Measurements from ENCODE around the gene SUN5. TPM values are rescaled to one million over a fixed set of nuclear protein-coding genes. Genes with fewer than 3 reads are reported as not detected.

The SUN5 gene
- total and polyA plus RNA-seq, 4 donors: not detected

DNA sequence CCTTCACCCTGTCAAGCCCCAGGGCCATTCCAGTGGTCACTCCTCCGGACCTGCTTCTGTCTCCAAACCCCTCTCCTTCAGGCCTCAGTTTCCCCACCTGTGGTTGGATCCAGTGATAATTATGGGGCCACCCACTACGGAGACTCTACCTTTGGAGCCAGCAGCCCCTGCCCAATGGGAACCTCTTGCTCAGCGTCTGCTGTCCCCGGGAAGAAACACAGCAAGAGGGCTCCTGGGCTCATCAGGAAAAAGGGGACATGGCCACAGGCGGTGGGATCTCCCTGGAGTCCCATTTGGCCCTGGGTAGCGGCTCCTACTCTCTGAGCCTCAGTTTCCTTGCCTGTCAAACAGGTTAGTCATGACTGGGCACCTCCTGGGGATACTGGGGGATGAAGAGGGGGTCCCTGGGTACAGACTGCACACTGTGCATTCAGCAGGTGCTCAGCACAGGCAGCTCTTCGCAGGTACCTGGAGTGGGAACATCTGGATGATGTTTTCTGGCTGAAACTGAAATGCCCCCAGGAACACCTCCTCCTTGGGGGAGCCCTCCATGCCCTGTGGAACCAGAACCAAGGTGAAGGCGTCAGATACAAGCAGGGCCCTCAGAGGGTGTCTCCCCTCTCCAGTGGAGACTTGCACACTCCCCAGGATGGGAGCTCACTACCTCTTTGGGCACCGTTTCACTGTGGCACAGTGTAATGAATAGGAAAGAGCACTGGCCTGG, 19.4 kb downstream of the SUN5 start:
- no peak for DNase-seq (ENCODE audit: low spot score)
- no peaks in the 10 kb centered on the region for H3K27me3 ChIP-seq (ENCODE audit: control insufficient read depth in 4 of 4, insufficient read depth in 4 of 4, low read length in 3 of 4)

DNA sequence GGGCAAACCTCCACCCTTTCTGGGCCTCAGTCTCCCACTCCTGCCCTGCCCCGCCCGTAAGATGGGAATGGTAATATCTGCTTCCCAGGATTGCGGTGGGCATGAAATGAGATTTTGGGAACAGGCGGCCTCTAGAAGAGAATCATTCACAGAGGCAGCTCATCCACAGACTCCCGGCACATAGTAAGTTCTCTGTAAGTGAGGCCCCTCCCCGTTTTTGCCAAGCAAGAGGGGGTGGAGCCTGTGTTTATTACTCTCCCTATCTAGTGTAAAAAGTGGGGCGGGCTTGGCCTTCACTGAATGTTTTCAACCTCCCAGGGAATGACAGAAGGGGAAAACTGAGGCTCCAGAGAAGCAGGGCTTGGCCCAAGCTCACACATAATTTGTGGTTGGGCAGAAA, 20.0 kb downstream of the SUN5 start:
- H3K4me3 ChIP-seq (ENCODE audit: low read depth in 1 of 3, low read length in 3 of 3): no peak overlapping the region
- H3K4me1 ChIP-seq (ENCODE audit: control insufficient read depth in 4 of 4, insufficient read depth in 4 of 4, low read length in 3 of 4): no peaks in the 10 kb centered on the region
- no peak for DNase-seq (ENCODE audit: low spot score)
- H3K9ac ChIP-seq (ENCODE audit: low read depth in 1 of 2, low read length in 2 of 2): no peak overlapping the region
- H3K27ac ChIP-seq (ENCODE audit: low read depth in 1 of 2, low read length in 2 of 2): no peak overlapping the region
- no peaks in the 10 kb centered on the region for H3K36me3 ChIP-seq (ENCODE audit: control insufficient read depth in 4 of 4, insufficient read depth in 3 of 4, low read depth in 1 of 4, low read length in 3 of 4)
- WGBS: 75% methylated on average over 7 of the region's 7 CpGs
- H3K9me3 ChIP-seq (ENCODE audit: control insufficient read depth in 4 of 4, low read length in 3 of 4): no peaks in the 10 kb centered on the region
- TF ChIP-seq SP1 (IDR thresholded peaks at IDR 0.05): no peak
- TF ChIP-seq TAF1 (conservative IDR thresholded peaks at IDR 0.05): no peak
- TF ChIP-seq, protein P1, sequence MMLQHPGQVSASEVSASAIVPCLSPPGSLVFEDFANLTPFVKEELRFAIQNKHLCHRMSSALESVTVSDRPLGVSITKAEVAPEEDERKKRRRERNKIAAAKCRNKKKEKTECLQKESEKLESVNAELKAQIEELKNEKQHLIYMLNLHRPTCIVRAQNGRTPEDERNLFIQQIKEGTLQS (IDR thresholded peaks at IDR 0.05): no peak
- no peak for TF ChIP-seq JUND (IDR thresholded peaks at IDR 0.05)
- TF ChIP-seq, protein P2, sequence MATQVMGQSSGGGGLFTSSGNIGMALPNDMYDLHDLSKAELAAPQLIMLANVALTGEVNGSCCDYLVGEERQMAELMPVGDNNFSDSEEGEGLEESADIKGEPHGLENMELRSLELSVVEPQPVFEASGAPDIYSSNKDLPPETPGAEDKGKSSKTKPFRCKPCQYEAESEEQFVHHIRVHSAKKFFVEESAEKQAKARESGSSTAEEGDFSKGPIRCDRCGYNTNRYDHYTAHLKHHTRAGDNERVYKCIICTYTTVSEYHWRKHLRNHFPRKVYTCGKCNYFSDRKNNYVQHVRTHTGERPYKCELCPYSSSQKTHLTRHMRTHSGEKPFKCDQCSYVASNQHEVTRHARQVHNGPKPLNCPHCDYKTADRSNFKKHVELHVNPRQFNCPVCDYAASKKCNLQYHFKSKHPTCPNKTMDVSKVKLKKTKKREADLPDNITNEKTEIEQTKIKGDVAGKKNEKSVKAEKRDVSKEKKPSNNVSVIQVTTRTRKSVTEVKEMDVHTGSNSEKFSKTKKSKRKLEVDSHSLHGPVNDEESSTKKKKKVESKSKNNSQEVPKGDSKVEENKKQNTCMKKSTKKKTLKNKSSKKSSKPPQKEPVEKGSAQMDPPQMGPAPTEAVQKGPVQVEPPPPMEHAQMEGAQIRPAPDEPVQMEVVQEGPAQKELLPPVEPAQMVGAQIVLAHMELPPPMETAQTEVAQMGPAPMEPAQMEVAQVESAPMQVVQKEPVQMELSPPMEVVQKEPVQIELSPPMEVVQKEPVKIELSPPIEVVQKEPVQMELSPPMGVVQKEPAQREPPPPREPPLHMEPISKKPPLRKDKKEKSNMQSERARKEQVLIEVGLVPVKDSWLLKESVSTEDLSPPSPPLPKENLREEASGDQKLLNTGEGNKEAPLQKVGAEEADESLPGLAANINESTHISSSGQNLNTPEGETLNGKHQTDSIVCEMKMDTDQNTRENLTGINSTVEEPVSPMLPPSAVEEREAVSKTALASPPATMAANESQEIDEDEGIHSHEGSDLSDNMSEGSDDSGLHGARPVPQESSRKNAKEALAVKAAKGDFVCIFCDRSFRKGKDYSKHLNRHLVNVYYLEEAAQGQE (IDR thresholded peaks at IDR 0.05): no peak
- no peak for TF ChIP-seq RAD21 (IDR thresholded peaks at IDR 0.05)
- TF ChIP-seq, protein P3, sequence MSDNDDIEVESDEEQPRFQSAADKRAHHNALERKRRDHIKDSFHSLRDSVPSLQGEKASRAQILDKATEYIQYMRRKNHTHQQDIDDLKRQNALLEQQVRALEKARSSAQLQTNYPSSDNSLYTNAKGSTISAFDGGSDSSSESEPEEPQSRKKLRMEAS (IDR thresholded peaks at IDR 0.05): no peak
- TF ChIP-seq, protein P4, sequence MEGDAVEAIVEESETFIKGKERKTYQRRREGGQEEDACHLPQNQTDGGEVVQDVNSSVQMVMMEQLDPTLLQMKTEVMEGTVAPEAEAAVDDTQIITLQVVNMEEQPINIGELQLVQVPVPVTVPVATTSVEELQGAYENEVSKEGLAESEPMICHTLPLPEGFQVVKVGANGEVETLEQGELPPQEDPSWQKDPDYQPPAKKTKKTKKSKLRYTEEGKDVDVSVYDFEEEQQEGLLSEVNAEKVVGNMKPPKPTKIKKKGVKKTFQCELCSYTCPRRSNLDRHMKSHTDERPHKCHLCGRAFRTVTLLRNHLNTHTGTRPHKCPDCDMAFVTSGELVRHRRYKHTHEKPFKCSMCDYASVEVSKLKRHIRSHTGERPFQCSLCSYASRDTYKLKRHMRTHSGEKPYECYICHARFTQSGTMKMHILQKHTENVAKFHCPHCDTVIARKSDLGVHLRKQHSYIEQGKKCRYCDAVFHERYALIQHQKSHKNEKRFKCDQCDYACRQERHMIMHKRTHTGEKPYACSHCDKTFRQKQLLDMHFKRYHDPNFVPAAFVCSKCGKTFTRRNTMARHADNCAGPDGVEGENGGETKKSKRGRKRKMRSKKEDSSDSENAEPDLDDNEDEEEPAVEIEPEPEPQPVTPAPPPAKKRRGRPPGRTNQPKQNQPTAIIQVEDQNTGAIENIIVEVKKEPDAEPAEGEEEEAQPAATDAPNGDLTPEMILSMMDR (IDR thresholded peaks at IDR 0.05; ENCODE audit: low read depth, low read length, missing input control): no peak
- H3K27me3 ChIP-seq (ENCODE audit: control insufficient read depth in 4 of 4, insufficient read depth in 4 of 4, low read length in 3 of 4): no peaks in the 10 kb centered on the region

More for the DNA sequence above, 19.4 kb downstream of the SUN5 start:
- Histone ChIP-seq H3K4me1 (ENCODE audit: control insufficient read depth in 4 of 4, insufficient read depth in 4 of 4, low read length in 3 of 4) (no peaks in the 10 kb centered on the region), H3K9me3 (ENCODE audit: control insufficient read depth in 4 of 4, low read length in 3 of 4) (no peaks in the 10 kb centered on the region), H3K36me3 (ENCODE audit: control insufficient read depth in 4 of 4, insufficient read depth in 3 of 4, low read depth in 1 of 4, low read length in 3 of 4) (no peaks in the 10 kb centered on the region), H3K9ac (ENCODE audit: low read depth in 1 of 2, low read length in 2 of 2) (no peak overlapping the region), H3K4me3 (ENCODE audit: low read depth in 1 of 3, low read length in 3 of 3) (no peak overlapping the region), H3K27ac (ENCODE audit: low read depth in 1 of 2, low read length in 2 of 2) (no peak overlapping the region)
- TF ChIP-seq TAF1 (conservative IDR thresholded peaks at IDR 0.05) (no peak), RAD21 (IDR thresholded peaks at IDR 0.05) (no peak), RXRA (IDR thresholded peaks at IDR 0.05) (no peak), GABPA (IDR thresholded peaks at IDR 0.05 in 1 of 2, conservative IDR thresholded peaks at IDR 0.05 in 1 of 2) (no peak), JUND (IDR thresholded peaks at IDR 0.05) (no peak), FOXA1 (IDR thresholded peaks at IDR 0.05) (no peak)
- TF ChIP-seq, protein P3 (IDR thresholded peaks at IDR 0.05): no peak
- TF ChIP-seq, protein P4 (IDR thresholded peaks at IDR 0.05; ENCODE audit: low read depth, low read length, missing input control): no peak
- 85% methylated on average over 9 of the region's 9 CpGs for WGBS
